ENCODE measurements around the gene SLC7A10.

DNA sequence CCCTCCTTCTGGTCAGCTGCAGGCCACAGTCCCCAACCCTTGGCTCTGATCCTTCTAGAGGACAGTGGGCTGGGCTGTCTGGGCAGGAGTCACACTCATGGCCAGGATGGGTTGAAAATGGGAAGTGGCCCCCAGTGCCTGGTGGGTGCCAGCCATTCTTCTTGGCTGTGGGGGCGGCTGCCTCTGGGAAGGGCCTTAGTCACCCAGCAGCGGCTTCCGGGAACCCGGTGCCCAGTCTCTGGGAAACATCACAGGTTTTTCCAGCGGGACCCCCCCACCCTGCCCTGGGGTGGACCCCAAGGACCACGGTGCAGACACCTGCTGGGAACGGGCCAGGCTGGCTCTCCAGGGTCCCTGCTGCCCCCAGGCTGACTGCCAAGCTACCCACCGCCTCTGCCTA is 27.3 kb upstream of the SLC7A10 start:
- TF ChIP-seq, protein P1, sequence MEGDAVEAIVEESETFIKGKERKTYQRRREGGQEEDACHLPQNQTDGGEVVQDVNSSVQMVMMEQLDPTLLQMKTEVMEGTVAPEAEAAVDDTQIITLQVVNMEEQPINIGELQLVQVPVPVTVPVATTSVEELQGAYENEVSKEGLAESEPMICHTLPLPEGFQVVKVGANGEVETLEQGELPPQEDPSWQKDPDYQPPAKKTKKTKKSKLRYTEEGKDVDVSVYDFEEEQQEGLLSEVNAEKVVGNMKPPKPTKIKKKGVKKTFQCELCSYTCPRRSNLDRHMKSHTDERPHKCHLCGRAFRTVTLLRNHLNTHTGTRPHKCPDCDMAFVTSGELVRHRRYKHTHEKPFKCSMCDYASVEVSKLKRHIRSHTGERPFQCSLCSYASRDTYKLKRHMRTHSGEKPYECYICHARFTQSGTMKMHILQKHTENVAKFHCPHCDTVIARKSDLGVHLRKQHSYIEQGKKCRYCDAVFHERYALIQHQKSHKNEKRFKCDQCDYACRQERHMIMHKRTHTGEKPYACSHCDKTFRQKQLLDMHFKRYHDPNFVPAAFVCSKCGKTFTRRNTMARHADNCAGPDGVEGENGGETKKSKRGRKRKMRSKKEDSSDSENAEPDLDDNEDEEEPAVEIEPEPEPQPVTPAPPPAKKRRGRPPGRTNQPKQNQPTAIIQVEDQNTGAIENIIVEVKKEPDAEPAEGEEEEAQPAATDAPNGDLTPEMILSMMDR (IDR thresholded peaks at IDR 0.05; ENCODE audit: low read length), result no peak
- no peak for TF ChIP-seq EZH2 (optimal IDR thresholded peaks at IDR 0.05; ENCODE audit: low read depth, low read length)

All from MM.1S (cell line).